Liver (tissue), 3 donors: ENCODE data around the gene LRRFIP1.

Experiments
- CTCF ChIP-seq: fragments of 150-350 bp; IDR thresholded peaks from 2 replicates; pipeline ENCODE4 v1.5.1; 2017; ENCODE audit warnings: improper control_type of control experiment, low read depth, low read length; ENCODE audit not compliant: missing input control
- HNF4A ChIP-seq, 2 donors: conservative IDR thresholded peaks; 2 replicates each; pipeline ENCODE4 v1.6.1; 2016; ENCODE audit warnings: antibody characterized with exemption in 2 of 2, mild to moderate bottlenecking in 2 of 2
- YY1 ChIP-seq: IDR thresholded peaks from 2 replicates; pipeline ENCODE4 v1.6.1; 2016; ENCODE audit warnings: antibody characterized with exemption, mild to moderate bottlenecking
- TF ChIP-seq, protein P1 (sequence below): IDR thresholded peaks from 2 replicates; pipeline ENCODE4 v1.6.1; 2016; ENCODE audit warnings: antibody characterized with exemption
- donor health status: healthy.
- donor health status: healthy.

- no peak for TF ChIP-seq HNF4A (conservative IDR thresholded peaks at IDR 0.05)
- no peak for TF ChIP-seq CTCF
- TF ChIP-seq, protein P1, sequence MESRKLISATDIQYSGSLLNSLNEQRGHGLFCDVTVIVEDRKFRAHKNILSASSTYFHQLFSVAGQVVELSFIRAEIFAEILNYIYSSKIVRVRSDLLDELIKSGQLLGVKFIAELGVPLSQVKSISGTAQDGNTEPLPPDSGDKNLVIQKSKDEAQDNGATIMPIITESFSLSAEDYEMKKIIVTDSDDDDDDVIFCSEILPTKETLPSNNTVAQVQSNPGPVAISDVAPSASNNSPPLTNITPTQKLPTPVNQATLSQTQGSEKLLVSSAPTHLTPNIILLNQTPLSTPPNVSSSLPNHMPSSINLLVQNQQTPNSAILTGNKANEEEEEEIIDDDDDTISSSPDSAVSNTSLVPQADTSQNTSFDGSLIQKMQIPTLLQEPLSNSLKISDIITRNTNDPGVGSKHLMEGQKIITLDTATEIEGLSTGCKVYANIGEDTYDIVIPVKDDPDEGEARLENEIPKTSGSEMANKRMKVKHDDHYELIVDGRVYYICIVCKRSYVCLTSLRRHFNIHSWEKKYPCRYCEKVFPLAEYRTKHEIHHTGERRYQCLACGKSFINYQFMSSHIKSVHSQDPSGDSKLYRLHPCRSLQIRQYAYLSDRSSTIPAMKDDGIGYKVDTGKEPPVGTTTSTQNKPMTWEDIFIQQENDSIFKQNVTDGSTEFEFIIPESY, result no peak
- TF ChIP-seq YY1, result no peak
Observed at GRCh38 chr2:237691029-237691907, 63.9 kb downstream of the LRRFIP1 start.
